Duodenal mucosa (tissue), 2 donors: ENCODE measurements around the gene GRK2.

ENCODE experiments used
- H3K27ac ChIP-seq: one replicate; pipeline ENCODE4 v1.7.0; 2013; ENCODE audit warnings: low read depth, low read length
- H3K27me3 ChIP-seq, 2 donors: one replicate each; pipeline ENCODE4 v1.7.0; 2013; ENCODE audit warnings: low read length in 2 of 2, control low read depth in 1 of 2; ENCODE audit not compliant: insufficient read depth in 2 of 2, control insufficient read depth in 1 of 2
- H3K36me3 ChIP-seq, 2 donors: one replicate each; pipeline ENCODE4 v1.7.0; 2013; ENCODE audit warnings: low read length in 2 of 2, control low read depth in 1 of 2; ENCODE audit not compliant: insufficient read depth in 2 of 2, control insufficient read depth in 1 of 2
- H3K4me1 ChIP-seq, 2 donors: one replicate each; pipeline ENCODE4 v1.7.0; 2013; ENCODE audit warnings: low read length in 2 of 2, control low read depth in 1 of 2; ENCODE audit not compliant: insufficient read depth in 2 of 2, control insufficient read depth in 1 of 2
- H3K4me3 ChIP-seq, 2 donors: one replicate each; pipeline ENCODE4 v1.7.0; 2013; ENCODE audit warnings: low read length in 2 of 2, low read depth in 1 of 2
- H3K9ac ChIP-seq, 2 donors: one replicate each; pipeline ENCODE4 v1.7.0; 2013; ENCODE audit warnings: low read length in 2 of 2, low read depth in 1 of 2
- H3K9me3 ChIP-seq, 2 donors: one replicate each; pipeline ENCODE4 v1.7.0; 2013; ENCODE audit warnings: low read length in 2 of 2, control low read depth in 1 of 2; ENCODE audit not compliant: control insufficient read depth in 1 of 2

The GRK2 gene

GRCh38 chr11:67321313-67321871, 55.1 kb downstream of the GRK2 start:
- Histone ChIP-seq H3K4me3 (no peak overlapping the region), H3K27ac (no peak overlapping the region), H3K9ac (no peak overlapping the region), H3K36me3 (no peaks in the 10 kb centered on the region), H3K9me3 (no peaks in the 10 kb centered on the region), H3K4me1 (peaks cover 19% of the 10 kb centered on the region in 2 donors), H3K27me3 (no peaks in the 10 kb centered on the region)

- peaks cover 19% of the 10 kb centered on the region in 2 donors for H3K4me1 ChIP-seq
Observed at GRCh38 chr11:67322049-67322448, 55.8 kb downstream of the GRK2 start.

GRCh38 chr11:67323526-67323925, 57.3 kb downstream of the GRK2 start:
- peaks cover 15% of the 10 kb centered on the region in 2 donors for H3K4me1 ChIP-seq

More at GRCh38 chr11:67322049-67322448, 55.8 kb downstream of the GRK2 start:
- H3K27ac ChIP-seq: no peak overlapping the region
- H3K36me3 ChIP-seq: no peaks in the 10 kb centered on the region
- no peaks in the 10 kb centered on the region for H3K9me3 ChIP-seq
- no peak overlapping the region for H3K4me3 ChIP-seq
- H3K27me3 ChIP-seq: no peaks in the 10 kb centered on the region
- H3K9ac ChIP-seq: no peak overlapping the region

GRCh38 chr11:67332081-67332691, 65.9 kb downstream of the GRK2 start:
- Histone ChIP-seq H3K27ac (no peak overlapping the region), H3K27me3 (no peaks in the 10 kb centered on the region), H3K9me3 (no peaks in the 10 kb centered on the region), H3K4me1 (no peaks in the 10 kb centered on the region), H3K9ac (no peak overlapping the region), H3K4me3 (no peak overlapping the region), H3K36me3 (no peaks in the 10 kb centered on the region)

More at GRCh38 chr11:67323526-67323925, 57.3 kb downstream of the GRK2 start:
- Histone ChIP-seq H3K9me3 (no peaks in the 10 kb centered on the region), H3K4me3 (no peak overlapping the region), H3K27ac (no peak overlapping the region), H3K27me3 (no peaks in the 10 kb centered on the region), H3K9ac (no peak overlapping the region), H3K36me3 (no peaks in the 10 kb centered on the region)
